Measurements from ENCODE around the gene SND1. TPM values are rescaled to one million over a fixed set of nuclear protein-coding genes. Genes with fewer than 3 reads are reported as not detected.
A peak's percentile ranks its signal among the peaks of the same experiment; 100 is the strongest.

SND1 gene
- polyA plus RNA-seq, 3 donors, result 46.5 to 97.3 (median 79.8) TPM

DNA sequence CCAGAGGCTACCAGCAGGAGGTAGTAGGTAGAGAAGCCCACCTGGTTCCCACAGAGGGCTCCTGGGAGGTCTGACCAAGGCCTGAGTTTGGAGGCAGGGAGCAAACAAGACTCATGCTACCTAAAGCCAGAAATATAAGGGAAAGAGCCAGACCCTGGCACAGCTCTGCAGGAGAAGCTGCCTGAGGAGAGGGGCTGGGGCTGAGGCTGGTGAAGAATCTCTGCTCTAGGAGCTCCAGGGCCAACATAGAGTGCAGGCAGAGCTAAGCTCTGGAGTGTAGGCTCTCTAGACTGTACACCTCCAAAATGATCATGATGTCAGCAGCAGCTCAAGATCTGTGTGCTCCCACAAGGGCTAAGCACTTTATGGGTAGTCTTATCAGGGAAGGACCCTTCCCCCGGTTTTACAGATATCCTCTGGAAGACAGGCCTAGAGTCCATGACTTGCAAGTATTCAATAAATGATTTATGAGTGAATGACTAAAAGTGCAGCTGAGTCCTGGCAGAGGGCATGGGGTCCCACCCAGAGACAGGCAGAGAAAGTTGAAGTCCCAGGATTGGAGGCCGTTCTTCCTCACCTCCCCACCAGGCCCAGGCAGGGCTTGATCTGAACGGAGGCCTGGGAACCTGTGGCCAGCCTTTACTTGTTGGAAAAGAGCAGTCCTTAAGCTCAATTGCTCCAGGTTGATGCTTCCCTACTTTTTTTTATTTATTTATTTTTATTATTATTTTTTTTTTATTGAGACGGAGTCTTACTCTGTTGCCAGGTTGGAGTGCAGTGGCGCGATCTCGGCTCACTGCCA lies 450.7 kb downstream of the SND1 start:
- H3K4me3 Mint-ChIP-seq, result peak overlapping the region; percentile 43 to 87
- no peaks in the 10 kb centered on the region for H4K20me1 ChIP-seq (ENCODE audit: insufficient read depth, low read length)
- intact Hi-C loops (cut with micrococcal nuclease), result no loop called here
- no peaks in the 10 kb centered on the region for H3K9me3 ChIP-seq (replicated peaks in 1 of 2; ENCODE audit: control insufficient read depth in 1 of 2, insufficient read depth in 1 of 2, low read length in 2 of 2)
- TF ChIP-seq, protein P1, sequence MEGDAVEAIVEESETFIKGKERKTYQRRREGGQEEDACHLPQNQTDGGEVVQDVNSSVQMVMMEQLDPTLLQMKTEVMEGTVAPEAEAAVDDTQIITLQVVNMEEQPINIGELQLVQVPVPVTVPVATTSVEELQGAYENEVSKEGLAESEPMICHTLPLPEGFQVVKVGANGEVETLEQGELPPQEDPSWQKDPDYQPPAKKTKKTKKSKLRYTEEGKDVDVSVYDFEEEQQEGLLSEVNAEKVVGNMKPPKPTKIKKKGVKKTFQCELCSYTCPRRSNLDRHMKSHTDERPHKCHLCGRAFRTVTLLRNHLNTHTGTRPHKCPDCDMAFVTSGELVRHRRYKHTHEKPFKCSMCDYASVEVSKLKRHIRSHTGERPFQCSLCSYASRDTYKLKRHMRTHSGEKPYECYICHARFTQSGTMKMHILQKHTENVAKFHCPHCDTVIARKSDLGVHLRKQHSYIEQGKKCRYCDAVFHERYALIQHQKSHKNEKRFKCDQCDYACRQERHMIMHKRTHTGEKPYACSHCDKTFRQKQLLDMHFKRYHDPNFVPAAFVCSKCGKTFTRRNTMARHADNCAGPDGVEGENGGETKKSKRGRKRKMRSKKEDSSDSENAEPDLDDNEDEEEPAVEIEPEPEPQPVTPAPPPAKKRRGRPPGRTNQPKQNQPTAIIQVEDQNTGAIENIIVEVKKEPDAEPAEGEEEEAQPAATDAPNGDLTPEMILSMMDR (IDR thresholded peaks at IDR 0.05), result no peak
- H3K27me3 Mint-ChIP-seq (ENCODE audit: low read depth in 3 of 3), result peaks cover 2 to 18% (median 12%) of the 10 kb centered on the region in 3 donors
- peaks cover 0 to 13% of the 10 kb centered on the region in 2 donors for H3K36me3 ChIP-seq (replicated peaks in 1 of 2; ENCODE audit: control insufficient read depth in 1 of 2, insufficient read depth in 2 of 2, low read length in 2 of 2)
- H3K27ac Mint-ChIP-seq, result peak overlapping the region in 1 of 7 donors; percentile 23
- no peak overlapping the region for H3K4me2 ChIP-seq (replicated peaks; ENCODE audit: extremely low read depth, low read length, poor library complexity, severe bottlenecking)
- H3K9ac ChIP-seq (ENCODE audit: insufficient read depth, low read length, poor library complexity, severe bottlenecking), result no peak overlapping the region
- no peaks in the 10 kb centered on the region for H3K79me2 ChIP-seq (ENCODE audit: insufficient read depth, low read length)
- DNase-seq, result no peak
- 90% methylated on average over 5 of the region's 7 CpGs for WGBS (ENCODE audit: insufficient coverage)
- H3K4me3 ChIP-seq (replicated peaks in 1 of 3; ENCODE audit: low read depth in 2 of 3, low read length in 3 of 3), result no peak overlapping the region
- H3K27ac ChIP-seq (ENCODE audit: low read depth in 1 of 2, low read length in 2 of 2), result no peak overlapping the region
- H2AFZ ChIP-seq (ENCODE audit: insufficient read depth, low read depth, low read length, poor library complexity, severe bottlenecking), result no peak overlapping the region
- H3K9me3 Mint-ChIP-seq, result peaks cover 0 to 9% (median 0%) of the 10 kb centered on the region in 7 donors
- peaks cover 61% of the 10 kb centered on the region for H3K4me1 Mint-ChIP-seq
- peaks cover 30 to 43% of the 10 kb centered on the region in 2 donors for H3K4me1 ChIP-seq (ENCODE audit: control insufficient read depth in 1 of 2, insufficient read depth in 2 of 2, low read length in 2 of 2)
- peaks cover 9 to 12% of the 10 kb centered on the region in 2 donors for H3K36me3 Mint-ChIP-seq
- H3K27me3 ChIP-seq (ENCODE audit: control insufficient read depth in 2 of 2, insufficient read depth in 2 of 2, low read length in 2 of 2), result no peaks in the 10 kb centered on the region

DNA sequence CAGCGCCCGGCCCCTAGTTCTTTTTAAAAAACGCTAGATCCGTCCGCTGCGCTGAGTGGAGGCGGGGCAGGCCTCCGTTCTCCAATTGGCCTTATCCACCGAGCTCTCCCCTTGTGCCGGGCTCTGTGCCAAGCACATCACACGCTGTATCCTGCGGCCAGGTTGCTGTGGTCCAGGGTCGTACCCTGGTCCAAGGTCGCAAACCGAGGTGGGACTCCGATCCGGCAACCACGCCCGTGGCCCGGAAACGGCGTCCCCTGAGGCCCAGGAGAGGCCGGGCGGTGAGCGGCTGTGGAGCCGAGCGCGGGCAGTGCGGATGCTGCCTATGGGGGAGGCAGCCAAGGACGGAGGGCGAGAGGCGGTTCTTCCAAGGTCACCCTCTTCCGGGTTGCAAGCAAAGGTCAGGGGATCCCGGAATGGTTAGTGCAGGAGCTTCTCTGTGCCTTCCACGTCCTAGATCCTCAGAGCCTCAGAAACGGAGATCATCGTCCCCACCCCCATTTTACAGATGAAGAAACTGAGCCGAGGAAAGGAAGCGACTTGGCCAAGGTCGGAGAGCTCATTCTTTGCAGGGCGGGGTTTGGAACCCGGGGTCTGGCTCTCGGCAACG lies 451.6 kb downstream of the SND1 start:
- H3K27me3 ChIP-seq (ENCODE audit: control insufficient read depth in 2 of 2, insufficient read depth in 2 of 2, low read length in 2 of 2), result no peaks in the 10 kb centered on the region
- H3K27ac Mint-ChIP-seq, result peak overlapping the region in 4 of 7 donors; percentile 10 to 63 (median 40)
- H3K4me3 ChIP-seq (replicated peaks in 1 of 3; ENCODE audit: low read depth in 2 of 3, low read length in 3 of 3), result peak overlapping the region; percentile 21 to 80 (median 43)
- H4K20me1 ChIP-seq (ENCODE audit: insufficient read depth, low read length), result no peaks in the 10 kb centered on the region
- H3K9ac ChIP-seq (ENCODE audit: insufficient read depth, low read length, poor library complexity, severe bottlenecking), result peak overlapping the region; percentile 60
- peaks cover 2 to 18% (median 12%) of the 10 kb centered on the region in 3 donors for H3K27me3 Mint-ChIP-seq (ENCODE audit: low read depth in 3 of 3)
- H3K27ac ChIP-seq (ENCODE audit: low read depth in 1 of 2, low read length in 2 of 2), result no peak overlapping the region
- no peaks in the 10 kb centered on the region for H3K9me3 ChIP-seq (replicated peaks in 1 of 2; ENCODE audit: control insufficient read depth in 1 of 2, insufficient read depth in 1 of 2, low read length in 2 of 2)
- H3K79me2 ChIP-seq (ENCODE audit: insufficient read depth, low read length), result no peaks in the 10 kb centered on the region
- DNase-seq, result no peak
- TF ChIP-seq, protein P1 (IDR thresholded peaks at IDR 0.05), result no peak
- H3K9me3 Mint-ChIP-seq, result peaks cover 0 to 9% (median 0%) of the 10 kb centered on the region in 7 donors
- H3K4me1 Mint-ChIP-seq, result peaks cover 68% of the 10 kb centered on the region
- intact Hi-C loops (cut with micrococcal nuclease), result no loop called here
- H3K4me1 ChIP-seq (ENCODE audit: control insufficient read depth in 1 of 2, insufficient read depth in 2 of 2, low read length in 2 of 2), result peaks cover 40 to 52% of the 10 kb centered on the region in 2 donors
- peaks cover 1 to 7% of the 10 kb centered on the region in 2 donors for H3K36me3 Mint-ChIP-seq
- peak overlapping the region; percentile 71 for H2AFZ ChIP-seq (ENCODE audit: insufficient read depth, low read depth, low read length, poor library complexity, severe bottlenecking)
- H3K36me3 ChIP-seq (replicated peaks in 1 of 2; ENCODE audit: control insufficient read depth in 1 of 2, insufficient read depth in 2 of 2, low read length in 2 of 2), result peaks cover 0 to 5% of the 10 kb centered on the region in 2 donors
- 17% methylated on average over 42 of the region's 44 CpGs for WGBS (ENCODE audit: insufficient coverage)
- H3K4me3 Mint-ChIP-seq, result peak overlapping the region; percentile 84 to 87
- peak overlapping the region; percentile 90 for H3K4me2 ChIP-seq (replicated peaks; ENCODE audit: extremely low read depth, low read length, poor library complexity, severe bottlenecking)

All from CD14-positive monocyte (primary cell).